PFSK-1 (cell line): ENCODE measurements around the gene CYSLTR2.

Experiments used
- FOXP2 ChIP-seq: optimal IDR thresholded peaks from 2 replicates; pipeline ENCODE3; 2011; ENCODE audit warnings: borderline replicate concordance, control low read depth, inconsistent platforms; ENCODE audit not compliant: insufficient read depth; ENCODE audit errors: extremely low read length, extremely low read depth
- POLR2AphosphoS5 ChIP-seq: IDR thresholded peaks from 2 replicates; pipeline ENCODE4 v1.6.1; 2012; ENCODE audit warnings: low read depth, mild to moderate bottlenecking, control low read depth, low read length, moderate library complexity
- SIN3A ChIP-seq: IDR thresholded peaks from 2 replicates; pipeline ENCODE4 v1.6.1; 2012; ENCODE audit warnings: mild to moderate bottlenecking, low read length, moderate library complexity, borderline replicate concordance; ENCODE audit not compliant: insufficient read depth
- TAF1 ChIP-seq: IDR thresholded peaks from 2 replicates; pipeline ENCODE4 v1.6.1; 2012; ENCODE audit warnings: low read length, control low read depth, borderline replicate concordance; ENCODE audit not compliant: insufficient read depth
- TF ChIP-seq, protein P1 (sequence below), 2 experiments: IDR thresholded peaks; 2 replicates each; pipeline versions ENCODE4 v1.6.1 to v1.8.0; 2011 to 2012; ENCODE audit warnings: low read depth in 2 of 2, low read length in 2 of 2, control low read depth in 1 of 2, inconsistent platforms in 1 of 2, mild to moderate bottlenecking in 1 of 2, moderate library complexity in 1 of 2; ENCODE audit not compliant: insufficient read depth in 1 of 2

Gene CYSLTR2

DNA sequence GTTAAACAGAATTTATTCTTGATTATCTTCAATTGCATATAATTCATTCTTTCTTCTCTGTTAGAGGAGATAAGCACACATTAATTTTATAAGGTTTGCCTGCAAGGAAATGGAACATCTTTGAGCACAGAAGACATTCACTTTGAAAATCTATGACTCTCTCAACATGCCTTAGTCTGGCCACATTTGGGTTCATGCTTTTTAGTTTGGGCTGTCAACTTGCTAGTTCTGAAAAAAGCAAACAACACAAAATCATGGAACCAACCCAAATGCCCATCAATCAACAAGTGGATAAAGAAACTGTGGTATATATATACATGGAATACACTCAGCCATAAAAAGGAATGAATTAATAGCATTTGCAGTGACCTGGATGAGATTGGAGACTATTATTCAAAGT is 71.5 kb downstream of the CYSLTR2 start:
- TF ChIP-seq SIN3A (no peak), TAF1 (no peak), POLR2AphosphoS5 (no peak), FOXP2 (no peak)
- TF ChIP-seq, protein P1, sequence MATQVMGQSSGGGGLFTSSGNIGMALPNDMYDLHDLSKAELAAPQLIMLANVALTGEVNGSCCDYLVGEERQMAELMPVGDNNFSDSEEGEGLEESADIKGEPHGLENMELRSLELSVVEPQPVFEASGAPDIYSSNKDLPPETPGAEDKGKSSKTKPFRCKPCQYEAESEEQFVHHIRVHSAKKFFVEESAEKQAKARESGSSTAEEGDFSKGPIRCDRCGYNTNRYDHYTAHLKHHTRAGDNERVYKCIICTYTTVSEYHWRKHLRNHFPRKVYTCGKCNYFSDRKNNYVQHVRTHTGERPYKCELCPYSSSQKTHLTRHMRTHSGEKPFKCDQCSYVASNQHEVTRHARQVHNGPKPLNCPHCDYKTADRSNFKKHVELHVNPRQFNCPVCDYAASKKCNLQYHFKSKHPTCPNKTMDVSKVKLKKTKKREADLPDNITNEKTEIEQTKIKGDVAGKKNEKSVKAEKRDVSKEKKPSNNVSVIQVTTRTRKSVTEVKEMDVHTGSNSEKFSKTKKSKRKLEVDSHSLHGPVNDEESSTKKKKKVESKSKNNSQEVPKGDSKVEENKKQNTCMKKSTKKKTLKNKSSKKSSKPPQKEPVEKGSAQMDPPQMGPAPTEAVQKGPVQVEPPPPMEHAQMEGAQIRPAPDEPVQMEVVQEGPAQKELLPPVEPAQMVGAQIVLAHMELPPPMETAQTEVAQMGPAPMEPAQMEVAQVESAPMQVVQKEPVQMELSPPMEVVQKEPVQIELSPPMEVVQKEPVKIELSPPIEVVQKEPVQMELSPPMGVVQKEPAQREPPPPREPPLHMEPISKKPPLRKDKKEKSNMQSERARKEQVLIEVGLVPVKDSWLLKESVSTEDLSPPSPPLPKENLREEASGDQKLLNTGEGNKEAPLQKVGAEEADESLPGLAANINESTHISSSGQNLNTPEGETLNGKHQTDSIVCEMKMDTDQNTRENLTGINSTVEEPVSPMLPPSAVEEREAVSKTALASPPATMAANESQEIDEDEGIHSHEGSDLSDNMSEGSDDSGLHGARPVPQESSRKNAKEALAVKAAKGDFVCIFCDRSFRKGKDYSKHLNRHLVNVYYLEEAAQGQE (IDR thresholded peaks at IDR 0.05; ENCODE audit: insufficient read depth in 1 of 2, low read depth in 2 of 2, low read length in 2 of 2), result no peak

DNA sequence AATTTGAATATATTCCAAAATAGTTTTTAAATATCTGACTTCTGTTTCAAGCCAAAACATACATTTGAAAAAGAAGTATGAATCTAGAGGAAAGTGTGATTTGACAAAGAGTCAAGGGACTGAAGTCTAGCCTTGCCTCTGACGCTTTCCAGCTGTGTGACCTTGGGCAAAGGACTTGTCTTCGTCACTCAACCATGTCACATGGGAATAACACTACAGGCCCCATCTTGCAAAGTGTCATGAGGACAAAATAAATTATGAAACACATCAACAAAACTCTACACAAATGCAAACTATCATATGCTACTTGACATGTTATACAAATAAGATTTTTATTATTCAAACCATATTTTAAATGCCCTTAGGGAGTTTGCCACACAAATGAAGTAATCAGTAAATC is 73.0 kb downstream of the CYSLTR2 start:
- TF ChIP-seq FOXP2 (no peak), POLR2AphosphoS5 (no peak), TAF1 (no peak), SIN3A (no peak)
- TF ChIP-seq, protein P1 (IDR thresholded peaks at IDR 0.05; ENCODE audit: insufficient read depth in 1 of 2, low read depth in 2 of 2, low read length in 2 of 2), result no peak

DNA sequence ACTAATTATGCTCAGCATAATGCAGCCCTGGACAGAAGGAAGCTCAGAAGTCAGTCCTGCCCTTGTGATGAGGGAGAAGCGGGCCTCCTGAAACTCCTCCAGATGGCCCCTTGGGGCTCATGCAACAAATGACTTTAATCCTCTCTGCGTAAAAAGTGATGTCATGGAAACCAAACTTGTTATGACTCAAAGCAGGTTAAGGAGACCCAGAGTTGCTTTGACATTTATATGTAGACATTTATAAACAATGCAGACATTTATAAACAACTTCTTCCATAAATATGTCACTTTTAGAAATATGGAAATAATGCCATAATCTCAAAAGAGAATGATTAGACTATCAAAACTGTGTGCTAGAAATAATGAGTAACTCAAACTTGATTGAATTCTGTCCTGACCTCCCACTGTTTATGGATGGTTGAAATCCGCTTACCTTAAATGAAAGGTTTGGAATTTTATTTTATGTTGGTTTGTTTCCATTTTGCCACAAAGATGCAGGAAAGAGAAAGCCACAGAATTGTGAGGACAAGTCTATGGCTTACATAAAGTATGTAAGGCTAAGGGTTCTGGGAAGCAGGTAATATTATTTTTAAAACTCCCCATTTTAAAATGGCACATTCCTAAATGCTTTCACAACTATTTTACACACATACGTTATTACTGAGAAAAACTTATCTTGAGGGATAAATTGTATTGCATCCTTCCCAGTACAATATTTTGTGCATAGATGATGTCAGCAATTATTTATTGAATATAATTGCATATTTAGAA is 73.7 kb downstream of the CYSLTR2 start:
- no peak for TF ChIP-seq SIN3A
- no peak for TF ChIP-seq FOXP2
- TF ChIP-seq, protein P1 (IDR thresholded peaks at IDR 0.05; ENCODE audit: insufficient read depth in 1 of 2, low read depth in 2 of 2, low read length in 2 of 2), result no peak
- TF ChIP-seq TAF1, result no peak
- no peak for TF ChIP-seq POLR2AphosphoS5

DNA sequence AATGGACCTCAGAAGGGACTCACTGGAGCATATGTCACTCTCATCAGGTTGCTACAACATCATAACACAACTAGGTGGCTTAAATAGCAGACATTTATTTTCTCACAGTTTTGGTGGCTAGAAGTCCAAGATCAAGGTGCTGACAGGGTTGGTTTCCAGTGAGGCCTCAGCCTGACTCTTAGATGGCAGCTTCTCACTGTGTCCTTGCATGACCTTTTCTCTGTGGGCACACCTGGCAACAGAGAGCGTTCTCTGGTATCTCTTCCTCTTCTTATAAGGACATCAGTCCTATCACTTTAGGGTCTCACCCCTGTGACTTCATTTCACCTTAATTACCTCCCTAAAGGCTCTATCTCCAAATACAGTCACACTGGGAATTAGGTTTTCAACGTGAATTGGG is 74.5 kb downstream of the CYSLTR2 start:
- TF ChIP-seq SIN3A, result no peak
- no peak for TF ChIP-seq POLR2AphosphoS5
- TF ChIP-seq, protein P1 (IDR thresholded peaks at IDR 0.05; ENCODE audit: insufficient read depth in 1 of 2, low read depth in 2 of 2, low read length in 2 of 2), result no peak

DNA sequence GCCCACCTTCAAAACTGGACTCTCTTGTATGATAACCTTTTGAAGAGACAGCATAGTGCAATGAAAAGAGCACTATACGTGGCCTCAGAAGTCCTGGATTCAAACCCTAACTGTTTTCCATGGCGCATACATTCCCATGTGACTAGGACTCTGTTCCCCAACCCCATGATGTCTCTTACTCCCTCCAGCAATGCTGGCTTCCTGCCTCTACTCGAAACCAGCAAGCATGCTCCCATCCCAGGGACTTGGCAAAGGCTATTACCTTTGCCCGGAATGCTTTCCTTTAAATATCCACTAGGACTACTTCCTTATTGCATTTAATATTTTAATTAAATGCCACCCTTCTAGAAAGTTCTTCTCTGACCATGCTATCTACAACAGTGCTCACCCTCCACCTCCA is 75.1 kb downstream of the CYSLTR2 start:
- TF ChIP-seq FOXP2, result no peak
- TF ChIP-seq TAF1, result no peak
- no peak for TF ChIP-seq SIN3A
- TF ChIP-seq, protein P1 (IDR thresholded peaks at IDR 0.05; ENCODE audit: insufficient read depth in 1 of 2, low read depth in 2 of 2, low read length in 2 of 2), result no peak
- TF ChIP-seq POLR2AphosphoS5, result no peak
